HG03108 (cell line): ENCODE measurements around the gene DNASE2.

ENCODE experiments used
- ATAC-seq: cut with Tn5 transposase; IDR thresholded peaks from one replicate; pipeline ENCODE4 v1.9.1; 2021; ENCODE audit warnings: moderate library complexity; ENCODE audit not compliant: unreplicated experiment

The DNASE2 gene

DNA sequence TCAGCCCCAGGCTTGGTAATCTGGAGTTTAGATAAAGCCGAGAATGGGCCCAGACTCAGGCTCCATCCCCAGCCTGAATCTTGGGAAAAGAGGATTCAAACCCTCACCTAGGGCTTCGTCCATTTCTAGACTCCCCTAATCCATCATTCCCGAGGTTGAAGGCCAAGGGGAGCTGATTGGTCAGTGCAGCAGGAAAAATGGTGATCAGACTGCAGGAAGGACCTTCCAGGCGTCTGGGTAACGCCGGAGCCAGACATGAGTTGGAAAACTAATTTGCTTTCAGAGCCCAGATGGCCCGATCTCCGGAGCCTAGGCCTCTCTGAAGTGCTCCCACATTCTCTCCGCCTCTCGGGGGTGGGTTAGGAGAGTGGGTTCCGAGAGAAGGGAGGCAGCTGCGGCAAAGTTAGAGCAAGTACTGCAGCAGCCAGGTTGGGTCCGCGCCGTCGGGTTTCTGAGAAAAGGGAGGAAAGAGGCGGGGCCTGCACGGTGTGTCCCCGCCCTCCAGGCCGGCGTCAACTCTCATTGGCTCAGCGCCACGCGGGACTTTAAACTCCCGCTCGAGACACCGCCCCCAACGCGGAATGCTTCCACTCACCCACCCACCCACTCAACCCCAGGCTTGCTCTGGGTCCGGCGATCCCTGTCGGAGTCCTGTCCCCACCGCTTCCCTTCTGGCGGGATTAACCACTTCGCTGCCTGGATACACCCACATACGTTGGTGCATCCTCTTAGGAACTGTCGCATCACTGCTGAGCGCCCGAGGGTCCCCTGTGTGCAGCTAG lies 46.1 kb downstream of the DNASE2 start:
- no peak for ATAC-seq

DNA sequence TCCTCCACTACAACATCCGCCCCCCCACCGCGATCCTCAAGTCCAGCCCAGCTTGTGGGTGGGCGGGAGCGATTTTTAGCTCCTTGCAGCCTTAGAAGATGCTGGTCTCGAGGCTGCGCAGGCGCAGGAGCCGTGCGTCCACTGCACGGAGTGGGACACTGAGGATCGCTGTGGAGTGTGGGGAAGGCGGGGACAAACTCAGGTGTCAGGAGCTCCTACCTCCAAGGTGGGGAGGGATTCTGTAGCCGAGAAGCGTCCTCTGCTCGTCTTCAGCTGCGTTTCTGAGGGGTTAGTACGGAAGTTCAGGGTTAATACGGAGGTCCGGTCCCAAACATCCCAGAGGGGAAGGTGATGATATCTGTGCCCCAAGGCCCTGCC lies 46.7 kb downstream of the DNASE2 start, which contains the start of gene RTBDN:
Gene RTBDN, minus strand, starts transcription at position 14 of the 378 bp plus-strand sequence. CDS start 4,600 bp downstream, outside the sequence.
- no peak for ATAC-seq

DNA sequence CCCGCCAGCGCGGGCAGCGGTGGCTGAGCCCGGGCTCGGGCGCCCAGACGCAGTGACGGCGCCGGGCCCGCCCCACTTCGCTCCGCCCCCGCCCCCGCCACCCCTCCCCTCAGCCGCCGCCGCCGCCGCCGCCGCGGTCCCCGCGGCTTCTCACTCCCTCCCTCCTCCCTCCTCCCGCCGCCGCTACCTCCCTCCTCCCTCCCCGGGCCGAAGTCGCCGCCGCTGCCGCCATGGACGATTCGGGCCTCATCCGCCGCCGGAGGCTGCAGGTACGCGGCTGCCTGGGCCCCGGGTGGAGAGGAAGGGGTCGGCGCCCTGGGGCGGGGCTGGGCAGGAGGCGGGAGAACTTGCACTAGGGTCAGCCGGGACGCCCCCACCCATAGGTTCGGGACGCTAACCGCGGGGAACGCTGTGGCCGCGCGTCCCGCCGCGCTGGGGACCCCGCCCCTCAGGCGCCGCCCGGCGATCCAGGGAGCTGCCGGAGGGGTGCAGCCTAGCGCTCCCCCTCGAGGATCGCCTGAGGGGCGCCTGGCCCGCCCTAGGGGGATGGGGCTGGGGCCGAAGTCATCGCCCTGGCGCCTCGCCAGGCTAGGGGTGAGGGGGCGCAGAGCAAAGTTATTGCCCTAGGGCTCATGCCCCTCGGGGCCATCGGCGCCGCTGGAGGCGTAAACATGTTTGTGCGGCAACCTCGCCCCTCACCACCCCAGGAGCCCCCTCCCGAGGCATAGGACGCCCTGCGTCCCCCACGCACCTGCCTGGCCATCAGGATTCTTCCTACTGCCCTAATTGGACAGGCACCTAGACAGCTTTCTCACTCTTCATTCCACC lies 47.3 kb downstream of the DNASE2 start:
- no peak for ATAC-seq

DNA sequence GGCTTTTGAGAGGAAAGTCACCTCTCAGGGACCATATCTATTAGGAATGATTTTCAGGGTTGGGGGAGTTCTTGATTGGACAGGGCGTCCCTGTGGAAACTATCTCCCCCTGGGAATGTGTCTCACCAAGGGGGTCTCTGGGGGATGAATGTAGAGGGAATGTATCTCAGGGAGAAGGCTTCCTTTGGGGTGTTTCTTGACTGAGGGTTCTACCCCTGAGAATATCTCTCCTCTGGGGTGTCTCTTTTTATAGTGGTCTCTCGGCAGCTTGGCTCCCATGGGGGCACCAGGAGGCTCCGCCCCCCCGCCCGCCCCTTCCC lies 47.9 kb downstream of the DNASE2 start:
- no peak for ATAC-seq

DNA sequence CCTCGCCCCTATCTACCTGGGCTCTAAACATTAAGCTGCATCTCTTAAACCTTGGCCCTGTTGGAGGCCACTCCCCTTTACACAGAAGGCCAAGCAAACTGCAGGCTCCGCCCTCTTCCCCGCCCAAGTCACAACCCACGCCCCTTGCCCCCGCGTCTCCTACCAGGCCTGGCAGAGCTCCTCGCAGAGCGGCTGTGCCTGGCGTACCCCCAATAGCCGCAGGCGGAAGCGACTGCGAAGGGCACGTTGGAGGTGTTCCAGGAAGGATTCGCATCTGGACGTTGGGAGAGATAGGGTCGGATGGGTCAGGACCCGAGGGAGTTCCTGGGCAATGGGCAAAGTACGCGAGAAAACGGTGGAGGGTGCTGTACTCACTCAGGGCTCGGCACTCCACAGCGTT lies 52.8 kb downstream of the DNASE2 start:
- no peak for ATAC-seq

DNA sequence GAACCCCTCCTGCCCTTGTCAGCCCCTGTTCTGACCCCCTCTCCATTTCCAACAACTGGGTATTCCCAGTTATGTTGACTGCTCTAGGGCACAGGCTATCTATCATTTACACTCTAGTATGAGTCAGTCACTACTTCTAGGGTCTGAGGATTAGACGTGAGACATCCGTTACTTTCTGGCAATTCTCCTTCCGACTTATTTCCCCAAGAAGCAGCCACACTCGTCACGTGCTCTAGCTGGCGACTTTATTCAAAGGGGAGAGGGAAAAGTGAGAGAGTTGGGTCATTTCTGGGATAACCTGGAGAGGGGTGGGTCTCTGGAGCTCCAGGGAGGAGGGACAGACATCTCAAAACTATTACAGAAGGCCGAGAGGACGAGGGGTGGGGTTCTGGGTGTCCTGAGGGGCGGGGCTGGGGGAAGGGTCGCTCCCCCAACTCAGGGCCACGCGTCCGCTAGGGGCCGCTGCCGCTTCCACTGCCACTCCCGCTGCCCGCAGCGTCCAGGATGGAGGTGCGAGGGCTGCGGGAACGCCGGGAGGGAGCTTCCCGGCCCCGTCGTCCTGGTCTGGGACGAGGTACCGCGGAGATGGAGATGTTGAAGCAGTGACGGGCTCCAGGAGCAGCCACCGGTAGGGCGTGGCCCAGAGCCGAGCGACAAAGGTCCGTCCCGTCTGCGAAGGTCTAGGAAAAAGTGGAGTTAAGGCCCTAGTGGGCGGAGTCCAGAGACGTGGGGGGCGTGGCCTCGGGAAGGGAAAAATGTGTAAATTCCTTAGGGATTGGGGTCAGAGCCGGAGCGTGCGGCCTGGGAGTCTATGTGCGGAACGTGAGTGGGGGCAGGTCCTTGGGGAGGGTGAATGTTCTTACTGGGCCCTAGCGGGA lies 55.8 kb downstream of the DNASE2 start:
- ATAC-seq: no peak
